Vagina (tissue), 2 donors: Measurements from ENCODE around the gene LRRC8C. TPM values are rescaled to one million over a fixed set of nuclear protein-coding genes. Genes with fewer than 3 reads are reported as not detected.

Source experiments
- DNase-seq, 2 donors: peaks; one replicate each; pipeline ENCODE4 v3.0.0-alpha.2; 2017; ENCODE audit errors: extremely low spot score in 2 of 2
- H3K27ac ChIP-seq: fragments of 200-600 bp; sonication (generic); one replicate; pipeline ENCODE4 v1.5.1; 2019
- H3K27me3 ChIP-seq: fragments of 200-600 bp; sonication (generic); one replicate; pipeline ENCODE4 v1.5.1; 2019
- H3K36me3 ChIP-seq, 2 donors: fragments of 200-600 bp; sonication (generic); one replicate each; pipeline ENCODE4 v1.5.1; 2017 to 2019
- H3K4me1 ChIP-seq: fragments of 200-600 bp; sonication (generic); one replicate; pipeline ENCODE4 v1.5.1; 2019
- H3K4me3 ChIP-seq, 2 donors: fragments of 200-600 bp; sonication (generic); 1 replicate in 1 of 2; 2 replicates in 1 of 2; pipeline ENCODE4 v1.5.1; 2016 to 2019
- H3K9me3 ChIP-seq: fragments of 200-600 bp; sonication (generic); one replicate; pipeline ENCODE4 v1.5.1; 2019
- CTCF ChIP-seq, 3 experiments: fragments of 450-650 bp in 2 of 3; fragments of 200-600 bp in 1 of 3; sonication (generic) in 1 of 3; IDR thresholded peaks; one replicate each; pipeline ENCODE4 v1.5.1; 2017 to 2019; ENCODE audit warnings: antibody characterized with exemption in 3 of 3, mild to moderate bottlenecking in 2 of 3, moderate library complexity in 2 of 3
- POLR2A ChIP-seq, 2 donors: fragments of 450-650 bp; IDR thresholded peaks; one replicate each; pipeline ENCODE4 v1.6.1; 2017; ENCODE audit warnings: antibody characterized with exemption in 2 of 2, mild to moderate bottlenecking in 2 of 2, moderate library complexity in 2 of 2
- POLR2AphosphoS5 ChIP-seq, 2 donors: sonication (generic); formaldehyde crosslinking; IDR thresholded peaks; one replicate each; pipeline ENCODE4 v1.9.0; 2017; ENCODE audit warnings: antibody characterized with exemption in 2 of 2, mild to moderate bottlenecking in 2 of 2, low read depth in 1 of 2; ENCODE audit not compliant: insufficient read depth in 1 of 2
- intact Hi-C: fragments of 100-400 bp; cut with DNase I; formaldehyde crosslinking; loops from one replicate; pipeline ENCODE4 v1.15.1; 2023
- total RNA-seq: library from RNA; depleted of rRNA; stranded (reverse); fragments of >200 nt; gene quantifications from one replicate; pipeline ENCODE4 v1.2.3, GENCODE V29; 2016

The LRRC8C gene
- total RNA-seq, 1 donor from 2014 or later = 5.4 TPM

- H3K4me1 ChIP-seq = peaks cover 12% of the 10 kb centered on the region
- no peak for DNase-seq
- H3K4me3 ChIP-seq = no peak overlapping the region
- intact Hi-C loops = no loop called here
- no peak overlapping the region for H3K27ac ChIP-seq
- TF ChIP-seq POLR2AphosphoS5 (IDR thresholded peaks at IDR 0.05; ENCODE audit: insufficient read depth in 1 of 2, low read depth in 1 of 2) = no peak
- no peak for TF ChIP-seq CTCF (IDR thresholded peaks at IDR 0.05)
- TF ChIP-seq POLR2A (IDR thresholded peaks at IDR 0.05) = no peak
- H3K36me3 ChIP-seq = no peaks in the 10 kb centered on the region
- H3K27me3 ChIP-seq = no peaks in the 10 kb centered on the region
- H3K9me3 ChIP-seq = no peaks in the 10 kb centered on the region
Observed at GRCh38 chr1:89666640-89667039, 33.7 kb downstream of the LRRC8C start.

GRCh38 chr1:89667691-89668090 is 34.8 kb downstream of the LRRC8C start:
- H3K9me3 ChIP-seq = no peaks in the 10 kb centered on the region
- intact Hi-C loops = no loop called here
- TF ChIP-seq CTCF (IDR thresholded peaks at IDR 0.05) (no peak), POLR2AphosphoS5 (IDR thresholded peaks at IDR 0.05; ENCODE audit: insufficient read depth in 1 of 2, low read depth in 1 of 2) (no peak), POLR2A (IDR thresholded peaks at IDR 0.05) (no peak)
- H3K27me3 ChIP-seq = no peaks in the 10 kb centered on the region
- no peak overlapping the region for H3K4me3 ChIP-seq
- H3K27ac ChIP-seq = no peak overlapping the region
- peaks cover 12% of the 10 kb centered on the region for H3K4me1 ChIP-seq
- no peaks in the 10 kb centered on the region for H3K36me3 ChIP-seq
- no peak for DNase-seq

GRCh38 chr1:89668961-89669360 is 36.0 kb downstream of the LRRC8C start:
- intact Hi-C loops = no loop called here
- Histone ChIP-seq H3K27me3 (no peaks in the 10 kb centered on the region), H3K4me3 (no peak overlapping the region), H3K4me1 (peaks cover 12% of the 10 kb centered on the region), H3K9me3 (no peaks in the 10 kb centered on the region), H3K36me3 (no peaks in the 10 kb centered on the region), H3K27ac (no peak overlapping the region)
- TF ChIP-seq CTCF (IDR thresholded peaks at IDR 0.05) = no peak
- no peak for TF ChIP-seq POLR2A (IDR thresholded peaks at IDR 0.05)
- TF ChIP-seq POLR2AphosphoS5 (IDR thresholded peaks at IDR 0.05; ENCODE audit: insufficient read depth in 1 of 2, low read depth in 1 of 2) = no peak
- no peak for DNase-seq

- no peak overlapping the region for H3K4me3 ChIP-seq
- intact Hi-C loops = no loop called here
- TF ChIP-seq POLR2AphosphoS5 (IDR thresholded peaks at IDR 0.05; ENCODE audit: insufficient read depth in 1 of 2, low read depth in 1 of 2) = no peak
- TF ChIP-seq CTCF (IDR thresholded peaks at IDR 0.05) = no peak
- TF ChIP-seq POLR2A (IDR thresholded peaks at IDR 0.05) = no peak
Observed at GRCh38 chr1:89669441-89669840, 36.5 kb downstream of the LRRC8C start.

GRCh38 chr1:89670163-89670562 is 37.2 kb downstream of the LRRC8C start:
- H3K4me3 ChIP-seq = no peak overlapping the region
- H3K27ac ChIP-seq = no peak overlapping the region
- H3K4me1 ChIP-seq = peaks cover 12% of the 10 kb centered on the region
- H3K36me3 ChIP-seq = no peaks in the 10 kb centered on the region
- H3K9me3 ChIP-seq = no peaks in the 10 kb centered on the region
- no peaks in the 10 kb centered on the region for H3K27me3 ChIP-seq
- intact Hi-C loops = no loop called here
- DNase-seq = no peak
- TF ChIP-seq POLR2A (IDR thresholded peaks at IDR 0.05) (no peak), POLR2AphosphoS5 (IDR thresholded peaks at IDR 0.05; ENCODE audit: insufficient read depth in 1 of 2, low read depth in 1 of 2) (no peak), CTCF (IDR thresholded peaks at IDR 0.05) (no peak)

More at GRCh38 chr1:89669441-89669840, 36.5 kb downstream of the LRRC8C start:
- Histone ChIP-seq H3K9me3 (no peaks in the 10 kb centered on the region), H3K27ac (no peak overlapping the region), H3K4me1 (peaks cover 12% of the 10 kb centered on the region), H3K36me3 (no peaks in the 10 kb centered on the region), H3K27me3 (no peaks in the 10 kb centered on the region)
- no peak for DNase-seq
